Suppressor macrophage treated with lipopolysaccharide for 4 hours (primary cell): ENCODE measurements around the gene SASS6.

Experiments used
- DNase-seq: peaks from one replicate; pipeline ENCODE4 v3.0.0-alpha.2; 2020

Gene SASS6

GRCh38 chr1:100039591-100039990, 93.1 kb downstream of the SASS6 start:
- DNase-seq = peak; percentile 55

DNA sequence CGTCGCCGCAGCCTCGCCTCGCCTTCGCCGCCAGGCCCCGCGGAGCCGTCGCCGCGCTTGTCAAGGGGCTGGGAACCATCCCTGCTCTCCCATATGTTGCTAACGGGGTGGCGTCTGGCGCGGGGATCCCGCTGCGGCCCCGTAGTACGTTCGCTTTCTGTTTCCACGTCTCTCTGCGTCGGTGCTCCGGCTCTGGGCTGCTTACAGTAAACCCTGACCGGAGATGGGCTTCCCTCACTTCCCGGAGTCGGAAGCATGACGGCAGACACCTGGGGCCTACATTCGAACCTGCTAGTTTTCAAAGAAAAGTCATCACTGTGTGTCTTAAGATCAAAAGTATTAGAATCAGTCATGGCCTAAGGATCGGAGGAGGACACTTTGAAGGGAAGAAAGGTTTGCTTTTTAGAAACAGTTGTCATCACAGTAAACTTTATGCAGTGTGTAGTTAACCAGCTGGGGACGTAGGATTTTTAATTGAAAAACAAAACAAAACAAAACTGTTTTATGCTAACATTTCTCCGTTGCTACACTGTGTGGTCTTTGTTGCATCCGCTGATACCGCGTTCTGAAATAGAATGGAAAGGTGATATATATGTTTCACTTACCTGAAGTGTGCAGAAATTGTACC, 94.0 kb downstream of the SASS6 start:
- DNase-seq = peak; percentile 90

DNA sequence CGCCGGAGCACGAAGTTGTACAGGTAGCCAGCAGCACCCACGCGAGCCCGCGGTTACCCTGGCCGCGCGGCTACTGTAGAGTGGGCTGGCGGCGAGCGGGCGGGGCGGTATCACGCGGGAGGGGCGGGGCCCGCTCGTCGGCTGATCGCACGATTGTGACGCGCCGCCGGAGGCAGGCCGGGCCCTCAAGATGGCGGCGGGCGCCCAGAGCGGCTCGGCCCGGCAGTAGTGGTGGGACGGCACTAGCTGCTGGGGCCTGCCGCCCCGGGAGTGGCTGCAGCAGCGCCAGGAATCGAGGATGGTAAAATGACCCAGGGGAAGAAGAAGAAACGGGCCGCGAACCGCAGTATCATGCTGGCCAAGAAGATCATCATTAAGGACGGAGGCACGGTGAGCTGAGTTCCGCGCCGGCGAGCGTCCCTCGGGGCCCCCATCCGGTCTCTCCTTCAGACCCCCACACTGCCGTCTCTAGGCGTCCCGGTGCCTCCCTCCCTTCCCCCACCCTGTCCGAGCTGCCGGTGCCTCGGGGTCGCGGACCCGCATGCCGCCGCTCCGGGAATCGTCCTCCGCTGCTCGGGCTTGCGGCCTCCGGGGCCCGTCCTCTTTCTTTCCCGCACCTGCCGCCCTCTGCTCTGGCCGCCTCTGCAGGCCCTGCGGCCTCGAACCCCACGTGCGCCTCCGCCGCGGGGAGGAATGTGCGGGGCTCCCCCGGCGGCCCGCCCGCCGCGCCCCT, 94.6 kb downstream of the SASS6 start:
- DNase-seq = peak; percentile 94

GRCh38 chr1:100037656-100037926, 95.1 kb downstream of the SASS6 start:
- no peak for DNase-seq

DNA sequence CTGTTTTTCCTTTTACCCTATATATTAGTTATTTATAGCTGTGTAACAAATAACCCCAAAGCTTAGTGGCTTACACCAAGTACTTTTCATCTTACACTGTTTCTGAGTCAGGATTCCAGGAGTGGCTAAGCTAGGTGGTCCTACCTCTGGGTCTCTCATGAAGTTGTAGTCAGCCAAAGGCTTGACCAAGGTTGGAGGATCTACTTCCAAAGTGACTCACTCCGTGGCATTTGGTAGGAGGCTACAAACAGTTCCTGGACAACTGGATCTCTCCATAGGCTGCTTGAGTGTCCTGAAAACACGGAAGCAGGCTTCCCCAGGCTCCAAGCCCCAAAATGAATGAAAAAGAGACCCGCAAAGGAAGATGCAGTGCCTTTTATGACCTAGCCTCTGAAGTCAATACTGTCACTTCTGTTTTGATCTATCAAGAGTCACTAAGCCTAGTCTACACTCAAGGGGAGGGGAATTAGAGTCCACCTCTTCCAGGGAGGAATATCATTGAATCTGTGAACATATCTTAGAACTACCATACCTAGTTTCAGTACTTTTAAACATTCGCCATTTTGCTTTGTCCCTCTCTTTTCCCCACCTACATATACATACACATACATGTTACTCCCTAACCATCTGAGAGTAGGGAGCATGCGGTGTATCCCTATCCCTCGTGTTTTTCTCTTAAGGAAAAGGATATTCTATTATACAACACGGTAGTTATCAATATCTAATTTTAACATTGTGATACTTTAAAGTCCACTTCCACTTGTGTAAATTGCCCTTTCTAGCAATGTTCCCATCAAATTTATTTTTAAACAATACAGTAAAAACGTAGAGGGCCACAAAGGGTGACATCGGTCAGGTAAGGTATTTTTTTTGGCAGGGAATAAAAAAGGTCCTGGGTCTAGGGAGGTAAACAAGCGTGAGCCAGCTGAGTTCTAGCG, 95.7 kb downstream of the SASS6 start:
- DNase-seq = peak; percentile 32

DNA sequence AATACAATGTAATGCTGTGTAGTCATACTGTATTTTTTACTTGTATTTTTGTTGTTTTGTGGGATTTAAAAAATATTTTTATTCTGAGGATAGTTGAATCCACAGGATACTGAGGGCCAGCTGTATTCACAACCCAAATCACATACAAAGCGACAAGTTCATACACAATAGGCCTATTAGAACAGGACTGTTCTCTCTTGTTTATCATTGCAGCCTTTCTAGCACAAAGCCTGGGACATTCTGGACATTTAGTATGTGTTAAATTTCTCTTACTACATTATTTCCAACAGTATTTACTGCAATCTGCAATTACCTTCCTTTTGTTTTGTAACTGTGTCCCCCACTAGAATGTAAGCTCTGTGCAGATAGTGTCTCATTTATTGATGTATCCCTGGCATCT, 97.5 kb downstream of the SASS6 start:
- DNase-seq = no peak

DNA sequence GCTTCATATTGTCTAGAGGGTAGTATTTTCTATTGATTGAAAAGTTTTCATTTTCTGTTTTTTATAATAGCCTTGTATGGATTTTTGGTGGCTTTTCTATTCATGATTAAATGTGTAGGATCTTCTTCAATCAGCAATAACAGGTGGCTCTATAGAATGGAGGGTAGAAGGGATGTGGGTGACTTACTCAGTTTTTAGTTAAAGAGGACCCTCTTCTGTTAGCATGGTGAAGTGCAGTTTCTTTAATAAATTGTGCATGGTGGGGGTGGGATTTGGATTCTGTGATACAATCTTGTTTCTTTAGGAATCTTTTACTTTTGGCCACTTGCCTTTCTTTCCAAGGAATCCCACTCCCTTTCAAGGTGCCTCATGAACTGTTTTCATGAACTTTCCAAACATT, 98.3 kb downstream of the SASS6 start:
- DNase-seq = peak; percentile 13
